A549 (cell line): ENCODE data around the gene KLHDC8B.

Experiments
- CEBPB ChIP-seq, 2 experiments: fragments of >200 bp in 1 of 2; sonication (Bioruptor Twin) in 1 of 2; formaldehyde crosslinking in 1 of 2; IDR thresholded peaks; 2 replicates each; pipeline ENCODE4 v1.6.1; 2012 to 2016
- CHD2 ChIP-seq: fragments of 150-350 bp; IDR thresholded peaks from 2 replicates; pipeline ENCODE4 v1.6.1; 2014; ENCODE audit warnings: low read length; ENCODE audit not compliant: partially characterized antibody
- EP300 ChIP-seq, 2 experiments: fragments of >200 bp; sonication (Bioruptor Twin); formaldehyde crosslinking; IDR thresholded peaks; 2 replicates in 1 of 2; 3 replicates in 1 of 2; pipeline ENCODE4 v1.6.1; 2016 to 2017
- ESRRA ChIP-seq: fragments of 150-350 bp; IDR thresholded peaks from 2 replicates; pipeline ENCODE4 v1.6.1; 2014; ENCODE audit warnings: mild to moderate bottlenecking, low read length, borderline replicate concordance
- MAFK ChIP-seq: fragments of 450-650 bp; IDR thresholded peaks from 2 replicates; pipeline ENCODE4 v1.6.1; 2014; ENCODE audit not compliant: partially characterized antibody
- MYC ChIP-seq: IDR thresholded peaks from 2 replicates; pipeline ENCODE4 v1.6.1; 2012; ENCODE audit warnings: mild to moderate bottlenecking, inconsistent platforms, low read length, improper control_type of control experiment, borderline replicate concordance
- POLR2A ChIP-seq: IDR thresholded peaks from 2 replicates; pipeline ENCODE4 v1.6.1; 2012; ENCODE audit warnings: mild to moderate bottlenecking, low read length
- RAD21 ChIP-seq, 2 experiments: fragments of >200 bp in 1 of 2; sonication (Bioruptor Twin) in 1 of 2; formaldehyde crosslinking in 1 of 2; IDR thresholded peaks in 1 of 2; conservative IDR thresholded peaks in 1 of 2; 2 replicates in 1 of 2; 3 replicates in 1 of 2; pipeline ENCODE4 v1.6.1; 2012 to 2018; ENCODE audit warnings: inconsistent platforms in 1 of 2
- SREBF2 ChIP-seq: fragments of 450-650 bp; IDR thresholded peaks from 2 replicates; pipeline ENCODE4 v1.6.1; 2014; ENCODE audit warnings: mild to moderate bottlenecking, moderate library complexity
- ZNF302 ChIP-seq: fragments of 250-450 bp; sonication (Bioruptor Pico); IDR thresholded peaks from 2 replicates; pipeline ENCODE4 v1.9.0; 2021; ENCODE audit warnings: inconsistent platforms, mild to moderate bottlenecking, moderate library complexity
- TF ChIP-seq, protein P1 (sequence below): fragments of >200 bp; sonication (Bioruptor Twin); formaldehyde crosslinking; IDR thresholded peaks from 3 replicates; pipeline ENCODE4 v1.5.1; 2016
- TF ChIP-seq, protein P2 (sequence below): IDR thresholded peaks from 2 replicates; pipeline ENCODE4 v1.6.1; 2012
- TF ChIP-seq, protein P3 (sequence below): IDR thresholded peaks from 2 replicates; pipeline ENCODE4 v1.6.1; 2012

DNA sequence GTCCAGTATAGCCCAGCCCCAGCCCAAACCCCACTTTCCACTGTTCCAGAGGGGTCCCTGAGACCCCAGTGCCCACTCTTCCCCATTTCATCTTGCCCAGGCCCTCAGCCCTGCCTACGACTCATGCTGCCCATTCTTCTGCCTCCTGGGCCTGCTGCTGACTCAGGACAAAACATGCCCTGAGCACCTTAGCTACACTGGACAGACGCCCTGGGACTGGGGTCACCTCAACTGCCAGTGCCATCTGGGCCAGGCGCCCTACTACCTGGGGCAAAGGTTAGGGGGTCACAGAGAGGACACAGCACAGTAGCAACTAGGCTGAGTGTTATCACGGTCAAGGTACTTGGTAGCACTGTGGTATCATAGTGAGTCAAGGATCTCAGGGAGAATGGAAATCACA lies 35.9 kb upstream of the KLHDC8B start:
- TF ChIP-seq CEBPB (IDR thresholded peaks at IDR 0.05), result no peak
- TF ChIP-seq SREBF2, result no peak
- TF ChIP-seq MAFK, result no peak
- no peak for TF ChIP-seq MYC
- TF ChIP-seq POLR2A, result no peak
- TF ChIP-seq, protein P1, sequence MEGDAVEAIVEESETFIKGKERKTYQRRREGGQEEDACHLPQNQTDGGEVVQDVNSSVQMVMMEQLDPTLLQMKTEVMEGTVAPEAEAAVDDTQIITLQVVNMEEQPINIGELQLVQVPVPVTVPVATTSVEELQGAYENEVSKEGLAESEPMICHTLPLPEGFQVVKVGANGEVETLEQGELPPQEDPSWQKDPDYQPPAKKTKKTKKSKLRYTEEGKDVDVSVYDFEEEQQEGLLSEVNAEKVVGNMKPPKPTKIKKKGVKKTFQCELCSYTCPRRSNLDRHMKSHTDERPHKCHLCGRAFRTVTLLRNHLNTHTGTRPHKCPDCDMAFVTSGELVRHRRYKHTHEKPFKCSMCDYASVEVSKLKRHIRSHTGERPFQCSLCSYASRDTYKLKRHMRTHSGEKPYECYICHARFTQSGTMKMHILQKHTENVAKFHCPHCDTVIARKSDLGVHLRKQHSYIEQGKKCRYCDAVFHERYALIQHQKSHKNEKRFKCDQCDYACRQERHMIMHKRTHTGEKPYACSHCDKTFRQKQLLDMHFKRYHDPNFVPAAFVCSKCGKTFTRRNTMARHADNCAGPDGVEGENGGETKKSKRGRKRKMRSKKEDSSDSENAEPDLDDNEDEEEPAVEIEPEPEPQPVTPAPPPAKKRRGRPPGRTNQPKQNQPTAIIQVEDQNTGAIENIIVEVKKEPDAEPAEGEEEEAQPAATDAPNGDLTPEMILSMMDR, result no peak
- TF ChIP-seq, protein P2, sequence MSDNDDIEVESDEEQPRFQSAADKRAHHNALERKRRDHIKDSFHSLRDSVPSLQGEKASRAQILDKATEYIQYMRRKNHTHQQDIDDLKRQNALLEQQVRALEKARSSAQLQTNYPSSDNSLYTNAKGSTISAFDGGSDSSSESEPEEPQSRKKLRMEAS, result no peak
- TF ChIP-seq ESRRA, result no peak
- no peak for TF ChIP-seq EP300 (IDR thresholded peaks at IDR 0.05)
- TF ChIP-seq CHD2, result no peak
- TF ChIP-seq ZNF302, result no peak
- TF ChIP-seq, protein P3, sequence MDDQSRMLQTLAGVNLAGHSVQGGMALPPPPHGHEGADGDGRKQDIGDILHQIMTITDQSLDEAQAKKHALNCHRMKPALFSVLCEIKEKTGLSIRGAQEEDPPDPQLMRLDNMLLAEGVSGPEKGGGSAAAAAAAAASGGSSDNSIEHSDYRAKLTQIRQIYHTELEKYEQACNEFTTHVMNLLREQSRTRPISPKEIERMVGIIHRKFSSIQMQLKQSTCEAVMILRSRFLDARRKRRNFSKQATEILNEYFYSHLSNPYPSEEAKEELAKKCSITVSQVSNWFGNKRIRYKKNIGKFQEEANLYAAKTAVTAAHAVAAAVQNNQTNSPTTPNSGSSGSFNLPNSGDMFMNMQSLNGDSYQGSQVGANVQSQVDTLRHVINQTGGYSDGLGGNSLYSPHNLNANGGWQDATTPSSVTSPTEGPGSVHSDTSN, result no peak
- no peak for TF ChIP-seq RAD21 (conservative IDR thresholded peaks at IDR 0.05 in 1 of 2, IDR thresholded peaks at IDR 0.05 in 1 of 2)
